NCI-H446 treated with DMSO at 0.1 percent for 48 hours (cell line): ENCODE measurements around the gene SPIRE1.
"Not testable (repeated sequence)": the region's sequence is repeated elsewhere in the genome, so short reads cannot be mapped to it uniquely, and the experiment has no call there.

Experiments
- DNase-seq: peaks from one replicate; lab custom pipeline; 2025; lab: John Stamatoyannopoulos, UW

Gene SPIRE1

GRCh38 chr18:12411456-12411855 lies 246.5 kb downstream of the SPIRE1 start:
- no peak for DNase-seq

- not testable (repeated sequence) for DNase-seq
Measured at GRCh38 chr18:12410747-12411146, 247.2 kb downstream of the SPIRE1 start.

- DNase-seq: no peak
Measured at GRCh38 chr18:12410081-12410481, 247.8 kb downstream of the SPIRE1 start.

- DNase-seq: no peak
Measured at GRCh38 chr18:12409469-12409868, 248.4 kb downstream of the SPIRE1 start.

GRCh38 chr18:12408247-12408869 lies 249.5 kb downstream of the SPIRE1 start:
- DNase-seq: no peak

- no peak for DNase-seq
Measured at GRCh38 chr18:12406371-12407111, 251.4 kb downstream of the SPIRE1 start.

- DNase-seq: no peak
Measured at GRCh38 chr18:12405066-12405465, 252.8 kb downstream of the SPIRE1 start.

- no peak for DNase-seq
Measured at GRCh38 chr18:12403601-12404506, 254.1 kb downstream of the SPIRE1 start.

- no peak for DNase-seq
Measured at GRCh38 chr18:12401881-12402280, 256.0 kb downstream of the SPIRE1 start.

- DNase-seq: no peak
Measured at GRCh38 chr18:12399231-12399630, 258.7 kb downstream of the SPIRE1 start.

- DNase-seq: no peak
Measured at GRCh38 chr18:12398625-12399024, 259.3 kb downstream of the SPIRE1 start.

- DNase-seq: no peak
Measured at GRCh38 chr18:12397793-12398192, 260.1 kb downstream of the SPIRE1 start.

GRCh38 chr18:12397254-12397653 lies 260.7 kb downstream of the SPIRE1 start:
- no peak for DNase-seq
